GM21381 (cell line): ENCODE data around the gene MADD.
"Not testable (repeated sequence)": the region's sequence is repeated elsewhere in the genome, so short reads cannot be mapped to it uniquely, and the experiment has no call there.

Source experiments
- ATAC-seq: cut with Tn5 transposase; IDR thresholded peaks from one replicate; pipeline ENCODE4 v1.9.1; 2021; ENCODE audit warnings: mild to moderate bottlenecking, moderate library complexity; ENCODE audit not compliant: unreplicated experiment

The MADD gene

DNA sequence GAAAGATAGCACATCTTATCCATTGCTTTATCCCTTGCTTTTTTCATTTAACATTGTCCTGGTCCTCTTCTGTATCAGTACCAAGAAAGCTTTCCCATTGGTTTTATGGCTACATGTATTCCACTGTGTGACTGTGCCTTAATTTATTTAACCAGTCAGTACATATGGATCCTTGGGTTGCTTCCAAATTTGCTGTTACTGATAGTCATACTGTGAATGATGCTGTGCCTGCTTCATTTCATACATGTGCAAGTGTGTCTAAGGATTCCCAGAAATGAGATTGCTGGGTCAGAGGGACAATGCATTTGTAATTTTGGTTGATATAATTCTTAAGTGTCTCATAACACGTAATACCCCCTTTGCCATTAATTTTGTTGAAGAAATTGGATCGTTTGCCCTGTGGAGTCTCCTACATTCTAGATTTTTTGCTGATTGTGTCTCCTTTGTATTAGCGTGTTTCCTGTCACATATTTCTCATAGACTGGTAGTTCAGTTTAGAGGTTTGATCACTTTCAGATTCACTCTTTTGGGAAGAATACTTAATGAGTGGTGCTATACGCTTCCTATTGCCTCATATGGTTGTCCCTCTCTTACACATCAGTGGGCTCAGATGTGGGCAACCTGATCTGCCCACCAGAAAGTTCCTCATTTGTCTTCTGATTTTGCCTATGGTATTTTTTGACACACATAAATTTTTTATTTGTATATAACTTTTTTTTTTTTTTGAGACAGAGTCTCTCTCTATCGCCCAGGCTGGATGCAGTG, 47.3 kb downstream of the MADD start:
- peak; percentile 76 for ATAC-seq

GRCh38 chr11:47318166-47318565, 48.2 kb downstream of the MADD start:
- no peak for ATAC-seq

DNA sequence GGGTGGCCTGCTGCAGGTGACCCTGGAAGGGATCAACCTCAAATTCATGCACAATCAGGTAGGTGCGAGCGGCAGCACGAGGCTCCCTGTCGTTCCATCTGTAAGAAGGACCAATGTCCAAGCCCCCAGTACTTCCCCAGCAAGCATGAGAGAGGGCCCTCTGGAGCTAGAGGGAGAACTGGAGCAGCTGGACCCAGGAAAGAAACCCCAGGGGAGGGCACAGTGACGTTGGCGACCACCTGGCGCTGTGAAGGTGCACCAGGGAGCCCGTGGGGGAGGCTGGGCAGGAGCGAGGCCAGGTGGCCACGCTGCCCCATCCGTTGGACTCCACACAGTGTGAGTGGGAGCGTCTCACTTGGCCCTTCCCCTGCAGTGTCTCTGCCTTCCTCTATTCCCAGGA, 54.6 kb downstream of the MADD start:
- no peak for ATAC-seq

DNA sequence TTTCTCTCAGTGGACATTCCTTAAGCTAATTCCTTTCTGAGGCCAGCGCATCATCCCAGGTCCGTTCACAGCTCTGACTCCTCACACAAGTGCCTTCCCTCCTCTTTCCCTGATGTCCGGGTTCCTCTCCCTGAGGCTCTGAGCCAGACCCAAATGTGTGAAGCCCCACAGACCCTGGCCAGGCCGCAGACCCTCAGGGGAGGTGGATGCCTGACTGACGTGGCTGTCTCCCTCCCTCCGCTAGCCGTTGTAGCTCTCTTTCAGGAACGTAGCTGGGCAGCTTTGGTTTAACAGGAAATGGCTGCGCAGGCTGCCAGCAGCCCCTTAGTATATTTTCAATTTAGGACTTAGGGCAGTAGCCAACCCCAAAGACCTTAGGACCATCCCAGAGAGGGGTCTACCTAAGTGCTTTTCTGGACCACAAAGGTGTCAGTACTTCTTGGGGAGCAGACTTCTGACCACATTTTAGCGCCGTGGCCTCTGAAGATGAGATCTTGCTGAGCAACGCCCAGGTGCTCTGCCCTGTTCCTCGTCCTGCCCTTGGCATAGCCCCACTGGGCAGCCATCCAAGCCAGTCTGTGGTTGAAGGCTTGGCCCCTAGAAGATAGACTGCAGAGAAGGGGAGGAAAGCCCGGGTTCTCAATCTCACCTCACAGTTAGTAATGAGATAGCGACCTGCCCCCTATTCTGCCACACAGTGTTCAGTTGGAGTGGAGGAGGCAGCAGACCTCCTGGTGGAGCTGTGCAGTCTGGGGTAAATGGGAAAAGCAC, 55.5 kb downstream of the MADD start:
- ATAC-seq: no peak

- ATAC-seq: no peak
These were observed 56.3 kb downstream of the MADD start for GRCh38 chr11:47326198-47326597.

DNA sequence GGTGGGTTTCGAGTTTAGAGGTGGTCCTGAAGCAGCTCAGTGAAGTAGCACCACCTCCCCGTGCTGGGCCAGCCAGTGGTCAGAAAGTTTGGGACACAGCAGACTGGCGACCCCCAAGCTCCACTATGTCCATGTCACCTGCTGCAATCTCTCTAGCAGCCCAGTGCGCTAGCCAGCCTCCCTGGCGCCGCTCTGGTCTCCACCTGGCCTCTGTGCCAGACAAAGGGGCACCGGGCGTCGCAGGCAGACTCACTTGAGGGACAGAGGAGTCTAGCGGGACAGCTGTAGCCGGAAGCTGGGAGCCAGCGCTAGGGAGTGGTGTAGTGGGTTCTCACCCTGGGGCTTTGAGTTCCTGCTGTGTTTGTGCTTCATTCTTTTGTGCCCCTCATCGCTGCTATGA, 57.1 kb downstream of the MADD start:
- ATAC-seq: no peak

GRCh38 chr11:47327949-47328348, 58.0 kb downstream of the MADD start:
- ATAC-seq: no peak

DNA sequence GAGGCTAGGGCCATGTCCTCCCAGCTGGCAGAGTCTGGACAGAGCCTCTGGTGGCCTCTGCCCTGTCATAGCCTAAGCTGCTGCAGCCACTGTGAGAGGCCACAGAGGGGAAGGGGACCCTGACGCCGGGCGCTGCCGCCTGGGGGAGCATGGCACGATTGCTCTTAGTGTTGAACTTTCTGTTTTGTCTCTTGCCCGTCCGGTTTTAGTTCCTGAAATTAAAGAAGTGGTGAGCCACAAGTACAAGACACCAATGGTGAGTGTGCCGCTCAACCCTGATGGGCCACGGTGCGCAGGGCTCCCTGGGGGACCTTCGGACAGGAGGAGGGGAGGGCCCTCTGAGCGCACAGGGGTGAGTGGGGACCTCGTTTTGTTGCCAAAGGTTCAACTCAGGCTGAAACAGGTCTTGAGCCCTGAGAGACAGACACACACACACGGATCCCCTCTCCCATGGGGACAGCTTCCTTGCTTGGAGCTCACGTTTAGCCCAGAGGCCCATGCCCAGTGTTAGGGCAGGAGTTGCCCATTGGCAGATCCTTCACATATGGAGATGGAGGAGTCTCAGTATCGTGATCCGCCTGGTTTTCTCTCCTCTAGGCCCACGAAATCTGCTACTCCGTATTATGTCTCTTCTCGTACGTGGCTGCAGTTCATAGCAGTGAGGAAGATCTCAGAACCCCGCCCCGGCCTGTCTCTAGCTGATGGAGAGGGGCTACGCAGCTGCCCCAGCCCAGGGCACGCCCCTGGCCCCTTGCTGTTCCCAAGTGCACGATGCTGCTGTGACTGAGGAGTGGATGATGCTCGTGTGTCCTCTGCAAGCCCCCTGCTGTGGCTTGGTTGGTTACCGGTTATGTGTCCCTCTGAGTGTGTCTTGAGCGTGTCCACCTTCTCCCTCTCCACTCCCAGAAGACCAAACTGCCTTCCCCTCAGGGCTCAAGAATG, 58.8 kb downstream of the MADD start:
- peak; percentile 87 for ATAC-seq

DNA sequence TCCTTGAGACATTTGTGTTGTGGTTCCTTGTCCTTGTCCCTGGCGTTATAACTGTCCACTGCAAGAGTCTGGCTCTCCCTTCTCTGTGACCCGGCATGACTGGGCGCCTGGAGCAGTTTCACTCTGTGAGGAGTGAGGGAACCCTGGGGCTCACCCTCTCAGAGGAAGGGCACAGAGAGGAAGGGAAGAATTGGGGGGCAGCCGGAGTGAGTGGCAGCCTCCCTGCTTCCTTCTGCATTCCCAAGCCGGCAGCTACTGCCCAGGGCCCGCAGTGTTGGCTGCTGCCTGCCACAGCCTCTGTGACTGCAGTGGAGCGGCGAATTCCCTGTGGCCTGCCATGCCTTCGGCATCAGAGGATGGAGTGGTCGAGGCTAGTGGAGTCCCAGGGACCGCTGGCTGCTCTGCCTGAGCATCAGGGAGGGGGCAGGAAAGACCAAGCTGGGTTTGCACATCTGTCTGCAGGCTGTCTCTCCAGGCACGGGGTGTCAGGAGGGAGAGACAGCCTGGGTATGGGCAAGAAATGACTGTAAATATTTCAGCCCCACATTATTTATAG, 59.6 kb downstream of the MADD start:
- ATAC-seq: no peak

DNA sequence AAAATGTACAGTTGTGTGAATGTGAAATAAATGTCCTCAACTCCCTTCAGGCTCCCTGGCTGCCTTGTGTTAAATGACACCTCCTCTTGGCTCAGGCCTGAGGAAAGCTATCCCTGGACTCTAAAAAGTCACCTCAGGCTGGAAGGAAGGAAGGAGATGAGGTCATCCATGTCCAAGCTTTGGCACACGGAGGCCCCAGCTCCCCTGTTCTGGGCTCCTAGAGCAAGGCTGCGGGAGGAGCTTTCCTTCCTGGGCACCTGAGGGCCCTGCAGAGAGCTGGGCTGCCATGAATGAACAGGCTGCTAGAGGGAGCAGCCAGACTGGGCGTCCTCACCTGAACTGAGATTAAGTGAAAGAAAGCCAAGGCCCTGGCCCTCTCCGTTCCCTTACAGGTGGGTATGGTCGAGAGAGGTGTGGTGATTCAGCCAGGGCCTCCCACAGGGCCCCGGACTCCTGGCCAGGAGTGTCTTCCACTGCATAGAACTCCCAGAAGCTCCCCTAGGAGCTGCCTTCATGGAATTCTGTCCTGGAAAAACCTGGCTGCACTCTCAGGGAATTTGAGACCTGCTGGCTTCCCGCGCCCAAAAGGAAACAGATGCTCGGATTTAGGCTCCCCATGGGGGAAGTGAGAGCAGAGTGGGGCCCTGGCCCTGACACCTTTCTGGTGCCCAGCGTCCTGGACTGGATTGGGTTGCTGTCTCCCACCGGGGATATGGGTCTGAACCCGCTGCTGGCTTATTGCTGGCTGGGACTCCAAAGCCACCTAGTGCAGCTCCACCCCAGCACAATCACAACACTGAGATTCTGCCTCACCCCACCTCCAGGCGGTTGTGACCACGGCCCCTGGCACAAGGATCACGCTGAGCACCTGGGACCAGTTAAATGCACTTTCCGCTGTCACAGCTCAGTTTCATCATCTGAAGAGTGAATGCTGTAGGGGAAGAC, 60.3 kb downstream of the MADD start:
- ATAC-seq: no peak

GRCh38 chr11:47331454-47332302, 61.7 kb downstream of the MADD start:
- no peak for ATAC-seq

DNA sequence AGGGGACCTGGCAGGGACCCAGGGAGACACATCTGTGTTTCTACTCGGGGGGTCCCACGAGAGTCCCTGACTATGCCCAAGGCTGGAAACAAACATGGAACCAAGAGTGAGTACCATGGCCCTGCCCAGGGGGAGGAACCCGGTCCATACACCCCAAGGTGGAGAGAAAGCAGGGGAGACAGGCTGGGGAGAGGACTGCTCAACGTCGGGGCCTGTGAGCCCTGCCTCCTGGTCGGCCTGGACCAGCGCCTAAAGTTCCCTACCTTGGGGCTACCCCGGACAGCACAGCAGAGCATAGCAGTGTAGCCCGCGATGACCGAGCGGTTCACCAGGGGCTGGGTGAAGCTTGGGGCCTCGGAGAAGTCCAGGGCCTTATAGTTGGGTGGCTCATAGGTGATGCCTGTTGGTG, 62.4 kb downstream of the MADD start:
- no peak for ATAC-seq

GRCh38 chr11:47332791-47333525, 63.0 kb downstream of the MADD start:
- ATAC-seq: no peak

DNA sequence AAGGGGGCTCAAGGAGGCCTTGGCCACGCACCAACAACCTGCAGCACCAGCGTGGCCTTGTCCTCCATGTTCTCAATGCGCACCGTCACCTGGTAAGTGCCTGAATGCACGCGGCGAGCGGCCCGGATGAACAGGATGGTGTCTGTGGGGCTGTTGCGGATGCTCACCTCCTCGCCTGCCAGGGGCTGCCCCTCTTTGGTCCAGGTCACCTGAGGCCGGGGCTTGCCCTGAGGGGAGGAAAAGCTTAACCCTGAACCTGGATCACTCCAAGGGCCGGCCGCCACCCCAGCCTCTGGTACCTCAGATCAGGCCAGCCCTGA, 63.6 kb downstream of the MADD start:
- no peak for ATAC-seq

DNA sequence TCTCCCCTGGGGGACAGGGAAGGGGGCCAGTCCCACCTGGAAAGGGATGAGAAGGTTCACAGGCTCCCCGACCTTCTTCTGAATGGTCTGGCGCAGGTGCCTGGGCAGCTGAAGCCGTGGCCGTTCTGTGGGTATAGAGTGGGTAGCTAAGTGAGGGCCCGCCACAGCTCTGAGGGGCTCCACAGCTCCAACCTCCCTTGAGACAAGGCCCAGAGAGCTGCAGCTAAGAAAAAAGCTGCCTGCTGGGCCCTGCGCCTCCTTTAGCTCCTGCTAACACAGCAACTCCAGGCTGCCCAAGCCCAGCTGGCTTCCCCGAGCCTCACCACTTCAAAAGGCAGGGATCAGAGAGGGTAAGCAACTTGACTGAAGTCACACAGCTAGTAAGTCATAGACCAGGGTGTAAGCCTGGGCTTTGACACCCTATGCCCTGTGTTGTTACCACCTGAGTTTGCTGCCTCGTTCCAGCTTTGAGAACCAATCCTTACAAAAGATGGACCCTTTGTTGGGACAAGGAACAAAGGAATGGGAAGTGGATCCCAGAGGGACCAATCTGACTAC, 64.0 kb downstream of the MADD start:
- no peak for ATAC-seq

- not testable (repeated sequence) for ATAC-seq
These were observed 64.9 kb downstream of the MADD start for GRCh38 chr11:47334699-47335411.

GRCh38 chr11:47335733-47336132, 65.8 kb downstream of the MADD start:
- no peak for ATAC-seq
